Measurements from ENCODE around the gene GFRAL.

The GFRAL gene

DNA sequence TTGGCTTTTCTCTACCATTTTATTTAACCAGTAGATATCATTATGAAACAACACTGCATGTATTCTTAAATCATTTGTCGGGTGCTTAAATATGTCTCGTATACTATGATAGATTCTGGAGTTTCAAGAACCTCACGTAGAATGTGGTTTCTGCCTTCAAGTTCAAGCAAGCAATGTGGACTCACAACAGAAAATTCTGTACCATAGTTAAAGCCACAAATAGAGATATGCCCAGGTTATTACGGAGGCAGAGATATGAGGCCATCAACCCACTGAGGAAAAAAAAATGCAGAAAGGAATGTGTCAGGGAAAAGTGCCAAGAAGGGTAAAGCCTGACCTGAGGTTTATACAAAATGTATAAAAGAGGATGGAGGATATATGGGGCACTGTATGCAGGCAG lies 109.9 kb downstream of the GFRAL start:
- H3K27me3 ChIP-seq (ENCODE audit: insufficient read depth, low read length) = no peaks in the 10 kb centered on the region
- H3K4me1 ChIP-seq (ENCODE audit: insufficient read depth, low read length) = peaks cover 10% of the 10 kb centered on the region; the same call in 1 of the 2 replicates
- no peak overlapping the region for H3K4me3 ChIP-seq (ENCODE audit: low read length)
- H3K36me3 ChIP-seq (ENCODE audit: insufficient read depth, low read depth, low read length) = no peaks in the 10 kb centered on the region
- H3K9me3 ChIP-seq (ENCODE audit: insufficient read depth, low read depth, low read length) = no peaks in the 10 kb centered on the region
- H3K27ac ChIP-seq (ENCODE audit: low read length) = no peak overlapping the region
- no peak overlapping the region for H3K9ac ChIP-seq (ENCODE audit: low read depth, low read length)

DNA sequence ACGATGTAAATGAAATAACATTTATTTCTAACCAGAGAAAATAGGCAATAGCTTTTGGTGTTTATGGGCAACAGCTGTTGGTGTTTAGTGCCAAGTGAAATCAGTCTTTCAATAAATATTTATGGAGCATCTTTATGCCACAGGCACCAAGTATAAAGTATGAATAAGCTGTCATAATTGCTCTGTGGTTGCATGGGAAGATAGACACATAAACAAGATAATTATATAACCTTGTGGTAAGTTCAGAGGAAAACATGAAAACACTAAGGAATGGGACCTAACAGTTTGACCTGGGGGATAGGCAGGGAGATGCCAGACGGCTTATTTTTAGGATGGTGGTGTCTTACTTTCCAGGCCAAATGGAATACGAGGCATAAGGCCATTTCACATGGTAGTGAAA lies 110.9 kb downstream of the GFRAL start:
- no peak overlapping the region for H3K27ac ChIP-seq (ENCODE audit: low read length)
- no peak overlapping the region for H3K9ac ChIP-seq (ENCODE audit: low read depth, low read length)
- no peak overlapping the region for H3K4me3 ChIP-seq (ENCODE audit: low read length)
- no peaks in the 10 kb centered on the region for H3K36me3 ChIP-seq (ENCODE audit: insufficient read depth, low read depth, low read length)
- no peaks in the 10 kb centered on the region for H3K9me3 ChIP-seq (ENCODE audit: insufficient read depth, low read depth, low read length)
- H3K4me1 ChIP-seq (ENCODE audit: insufficient read depth, low read length) = peaks cover 9% of the 10 kb centered on the region; the same call in 1 of the 2 replicates
- H3K27me3 ChIP-seq (ENCODE audit: insufficient read depth, low read length) = no peaks in the 10 kb centered on the region

DNA sequence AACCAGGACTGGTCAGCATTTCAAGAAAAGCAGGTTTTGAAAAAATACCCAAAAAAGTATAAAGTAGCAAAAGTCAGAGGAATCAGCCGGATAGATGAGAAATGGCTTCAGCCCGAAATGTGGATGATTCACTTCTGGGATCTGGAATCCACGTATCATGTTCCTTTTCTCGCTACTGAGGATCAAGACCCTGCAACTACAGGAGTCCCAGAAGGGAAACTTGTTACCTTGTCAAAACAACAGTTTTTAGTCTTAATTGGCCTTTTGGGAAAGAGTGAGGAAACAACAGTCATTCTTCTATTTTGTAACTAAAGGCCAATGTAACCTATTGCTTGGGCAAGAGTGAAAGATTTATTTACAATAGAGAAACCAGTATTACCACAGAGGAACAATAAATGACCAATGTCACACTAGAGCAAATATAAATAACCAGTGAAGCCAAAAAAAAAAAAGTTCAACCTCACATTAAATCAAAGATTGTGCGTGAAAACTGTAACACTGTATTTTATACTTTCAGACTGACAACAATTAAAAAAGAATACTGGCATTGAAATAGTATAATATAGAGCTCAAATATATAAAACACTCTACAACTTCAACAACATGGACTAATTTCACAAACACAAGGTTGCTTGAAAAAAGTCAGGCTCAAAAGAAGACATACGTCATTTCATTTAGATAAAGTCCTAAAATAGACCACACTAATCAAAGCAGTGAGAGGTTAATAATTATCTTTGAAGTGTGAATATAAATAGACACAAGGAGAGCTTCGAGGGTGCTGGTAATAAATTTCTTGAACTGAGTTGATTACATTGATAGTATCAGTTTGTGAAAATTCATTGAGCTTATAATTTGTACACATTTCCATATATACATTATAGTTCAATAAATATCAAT lies 116.2 kb downstream of the GFRAL start:
- Histone ChIP-seq H3K36me3 (ENCODE audit: insufficient read depth, low read depth, low read length) (no peaks in the 10 kb centered on the region), H3K4me3 (ENCODE audit: low read length) (no peak overlapping the region), H3K27ac (ENCODE audit: low read length) (no peak overlapping the region), H3K9me3 (ENCODE audit: insufficient read depth, low read depth, low read length) (no peaks in the 10 kb centered on the region), H3K27me3 (ENCODE audit: insufficient read depth, low read length) (no peaks in the 10 kb centered on the region), H3K4me1 (ENCODE audit: insufficient read depth, low read length) (no peaks in the 10 kb centered on the region), H3K9ac (ENCODE audit: low read depth, low read length) (no peak overlapping the region)

DNA sequence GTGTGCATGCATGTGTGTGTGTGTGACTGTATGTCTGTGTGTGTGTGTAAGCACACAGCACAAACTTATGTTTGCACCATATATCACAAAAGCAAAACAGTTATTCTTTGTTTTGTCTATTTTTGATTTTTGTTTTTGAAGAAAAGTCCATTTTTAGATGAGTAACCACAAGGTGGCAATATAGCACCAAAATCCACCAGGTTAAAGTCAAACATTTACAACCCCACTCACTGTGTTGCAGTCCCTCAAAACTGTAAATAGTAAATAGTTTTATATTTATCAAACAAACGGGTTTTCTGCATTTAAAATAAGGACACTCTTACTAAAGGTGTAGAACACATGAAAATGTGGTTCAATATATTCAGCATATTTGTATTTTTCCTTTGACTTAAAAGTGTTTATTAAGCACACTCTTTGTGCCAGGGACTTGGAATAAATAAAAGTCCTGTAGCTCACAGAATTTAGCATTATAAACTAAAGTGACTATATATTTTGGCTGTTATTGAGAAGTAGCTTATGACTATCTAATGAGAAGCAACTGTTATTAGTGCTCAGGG lies 118.5 kb downstream of the GFRAL start:
- no peaks in the 10 kb centered on the region for H3K36me3 ChIP-seq (ENCODE audit: insufficient read depth, low read depth, low read length)
- H3K9ac ChIP-seq (ENCODE audit: low read depth, low read length) = no peak overlapping the region
- H3K27ac ChIP-seq (ENCODE audit: low read length) = no peak overlapping the region
- no peaks in the 10 kb centered on the region for H3K9me3 ChIP-seq (ENCODE audit: insufficient read depth, low read depth, low read length)
- H3K4me3 ChIP-seq (ENCODE audit: low read length) = no peak overlapping the region
- H3K4me1 ChIP-seq (ENCODE audit: insufficient read depth, low read length) = no peaks in the 10 kb centered on the region
- H3K27me3 ChIP-seq (ENCODE audit: insufficient read depth, low read length) = no peaks in the 10 kb centered on the region

DNA sequence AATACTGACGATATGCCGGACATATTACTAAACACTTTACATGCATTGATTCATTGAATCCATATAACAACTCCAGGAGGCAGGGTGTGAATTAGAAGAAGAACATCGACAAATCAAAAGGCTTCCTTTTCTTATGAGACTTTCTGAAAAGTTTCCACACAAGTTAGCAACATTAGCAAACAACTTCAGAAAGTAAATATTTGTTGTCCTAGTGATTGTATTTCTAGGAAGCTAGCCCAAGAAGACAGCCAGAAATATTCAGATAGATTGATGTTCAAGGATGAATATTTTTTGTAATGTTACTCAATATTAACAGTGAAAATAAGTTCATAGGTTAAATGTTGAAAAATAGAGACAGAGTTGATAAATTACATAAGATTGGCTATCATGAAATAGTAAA lies 120.6 kb downstream of the GFRAL start:
- no peak overlapping the region for H3K4me3 ChIP-seq (ENCODE audit: low read length)
- H3K36me3 ChIP-seq (ENCODE audit: insufficient read depth, low read depth, low read length) = no peaks in the 10 kb centered on the region
- no peak overlapping the region for H3K27ac ChIP-seq (ENCODE audit: low read length)
- H3K9me3 ChIP-seq (ENCODE audit: insufficient read depth, low read depth, low read length) = no peaks in the 10 kb centered on the region
- no peaks in the 10 kb centered on the region for H3K27me3 ChIP-seq (ENCODE audit: insufficient read depth, low read length)
- no peaks in the 10 kb centered on the region for H3K4me1 ChIP-seq (ENCODE audit: insufficient read depth, low read length)
- H3K9ac ChIP-seq (ENCODE audit: low read depth, low read length) = no peak overlapping the region

DNA sequence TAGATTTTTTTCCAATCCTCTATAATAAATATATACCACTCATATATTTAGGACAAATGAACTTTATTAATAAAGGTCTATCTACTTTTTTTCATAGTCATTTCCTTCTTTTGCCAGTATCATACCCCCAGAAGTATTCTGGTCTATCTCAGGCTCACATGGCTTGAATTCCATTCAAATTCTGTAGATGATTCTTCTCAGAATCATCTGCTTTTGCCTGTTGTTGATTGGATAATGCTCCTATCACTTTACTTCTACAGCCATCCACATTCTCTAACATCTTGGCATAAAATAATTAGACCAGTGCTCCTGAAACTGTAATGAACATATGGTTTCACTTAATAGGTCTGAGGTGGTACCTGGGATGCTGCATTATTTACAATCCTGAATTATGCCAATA lies 121.2 kb downstream of the GFRAL start:
- H3K9me3 ChIP-seq (ENCODE audit: insufficient read depth, low read depth, low read length) = no peaks in the 10 kb centered on the region
- no peaks in the 10 kb centered on the region for H3K27me3 ChIP-seq (ENCODE audit: insufficient read depth, low read length)
- H3K4me1 ChIP-seq (ENCODE audit: insufficient read depth, low read length) = no peaks in the 10 kb centered on the region
- no peak overlapping the region for H3K4me3 ChIP-seq (ENCODE audit: low read length)
- no peaks in the 10 kb centered on the region for H3K36me3 ChIP-seq (ENCODE audit: insufficient read depth, low read depth, low read length)
- H3K9ac ChIP-seq (ENCODE audit: low read depth, low read length) = no peak overlapping the region
- no peak overlapping the region for H3K27ac ChIP-seq (ENCODE audit: low read length)

DNA sequence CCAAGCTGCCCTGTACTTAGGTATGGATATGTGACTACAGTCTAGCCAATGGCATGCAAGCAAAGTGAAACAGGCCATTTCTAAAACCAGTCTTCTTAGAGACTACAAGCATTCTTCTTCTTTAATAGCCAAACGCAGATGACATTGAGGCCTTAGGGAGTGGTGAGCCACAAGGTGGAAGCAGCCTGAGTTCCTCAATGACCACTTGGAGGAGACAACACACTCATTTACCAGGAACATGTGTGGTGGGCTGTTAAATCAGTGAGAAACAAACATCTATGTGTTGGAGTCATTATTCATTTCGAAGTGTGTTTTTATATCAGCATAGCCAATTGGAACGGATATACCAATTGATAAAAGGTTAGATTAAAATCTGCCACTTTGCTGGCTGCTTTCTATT lies 122.0 kb downstream of the GFRAL start:
- H3K27ac ChIP-seq (ENCODE audit: low read length) = no peak overlapping the region
- no peak overlapping the region for H3K9ac ChIP-seq (ENCODE audit: low read depth, low read length)
- H3K36me3 ChIP-seq (ENCODE audit: insufficient read depth, low read depth, low read length) = no peaks in the 10 kb centered on the region
- H3K4me3 ChIP-seq (ENCODE audit: low read length) = no peak overlapping the region
- H3K9me3 ChIP-seq (ENCODE audit: insufficient read depth, low read depth, low read length) = no peaks in the 10 kb centered on the region
- H3K27me3 ChIP-seq (ENCODE audit: insufficient read depth, low read length) = no peaks in the 10 kb centered on the region
- no peaks in the 10 kb centered on the region for H3K4me1 ChIP-seq (ENCODE audit: insufficient read depth, low read length)

DNA sequence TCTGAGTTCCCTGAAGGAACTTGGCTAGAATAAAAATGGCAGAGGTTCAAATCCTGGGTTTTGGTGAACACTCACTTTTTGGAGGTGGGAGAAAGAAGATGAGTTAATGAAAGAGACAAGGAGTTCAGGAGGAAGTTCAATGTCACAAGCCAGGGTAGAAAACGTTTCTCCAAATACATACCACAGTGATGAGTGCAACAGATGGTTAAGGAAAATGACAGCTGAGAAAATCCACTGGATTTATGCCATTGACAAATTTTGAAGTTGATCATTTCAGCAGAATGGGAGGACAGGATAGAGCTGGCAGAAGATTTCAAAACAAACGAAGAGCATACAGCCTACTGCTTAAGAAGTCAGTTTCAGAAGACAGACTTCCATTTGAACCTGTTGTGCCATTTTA lies 122.7 kb downstream of the GFRAL start:
- H3K9ac ChIP-seq (ENCODE audit: low read depth, low read length) = no peak overlapping the region
- no peaks in the 10 kb centered on the region for H3K9me3 ChIP-seq (ENCODE audit: insufficient read depth, low read depth, low read length)
- no peaks in the 10 kb centered on the region for H3K36me3 ChIP-seq (ENCODE audit: insufficient read depth, low read depth, low read length)
- no peaks in the 10 kb centered on the region for H3K4me1 ChIP-seq (ENCODE audit: insufficient read depth, low read length)
- no peak overlapping the region for H3K4me3 ChIP-seq (ENCODE audit: low read length)
- no peaks in the 10 kb centered on the region for H3K27me3 ChIP-seq (ENCODE audit: insufficient read depth, low read length)
- H3K27ac ChIP-seq (ENCODE audit: low read length) = no peak overlapping the region

Measured in iPS-20b (cell line).